ENCODE measurements around the gene SRGAP1. TPM values are rescaled to one million over a fixed set of nuclear protein-coding genes. Genes with fewer than 3 reads are reported as not detected.

The SRGAP1 gene
- total and polyA plus RNA-seq, 9 of the 15 experiments (the other 6 are each of a cell fraction or from before 2014, with no cell fraction given) = 0.01 to 0.13 (median 0.04) TPM; not detected in 3

- no peak for TF ChIP-seq ZBTB40 (IDR thresholded peaks at IDR 0.05)
- no peak for TF ChIP-seq ZBTB40 (CRISPR knock-in tag; IDR thresholded peaks at IDR 0.05)
Measured at GRCh38 chr12:64137117-64137516, 292.6 kb downstream of the SRGAP1 start (continued).

All from K562 (cell line).